ENCODE measurements around the gene MYH9.

MYH9 gene

DNA sequence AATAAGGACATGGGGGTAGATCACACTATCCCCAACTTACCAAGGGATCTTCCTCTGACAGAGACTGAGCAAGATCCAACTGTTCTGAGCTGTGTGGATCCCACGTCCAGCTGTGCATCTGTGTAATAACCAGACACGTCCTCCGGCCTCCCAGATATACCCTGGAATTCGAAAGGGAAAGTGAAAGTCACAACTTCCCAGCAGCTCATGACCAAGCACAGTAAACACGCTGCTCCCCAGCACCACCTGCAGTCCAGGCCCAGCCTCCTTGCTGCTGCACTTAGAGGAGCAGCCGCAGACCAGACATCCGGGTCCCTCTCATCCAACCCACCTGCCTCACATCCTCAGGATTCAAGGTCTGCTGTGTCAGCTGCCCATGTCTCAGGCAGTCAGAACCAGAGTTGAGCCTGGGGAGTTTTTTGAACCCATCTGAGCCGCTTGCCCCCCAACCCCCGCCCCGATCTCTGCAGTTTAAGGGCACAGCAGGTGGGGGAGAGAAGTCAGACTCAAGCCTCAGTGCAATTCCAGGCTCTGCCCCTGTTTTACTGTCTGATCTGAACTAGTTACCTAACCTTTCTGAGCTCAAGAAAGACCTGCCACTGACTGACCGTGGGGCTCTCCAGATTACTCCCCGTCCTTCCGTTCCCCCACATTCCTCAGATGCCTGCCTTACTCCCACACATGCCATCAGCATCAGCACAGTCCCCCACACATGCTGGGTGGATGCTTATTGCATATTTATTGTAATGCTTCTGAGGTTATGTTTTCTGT lies 148.2 kb downstream of the MYH9 start, which contains the start of gene APOL2 (continued):
- TF ChIP-seq, protein P1, sequence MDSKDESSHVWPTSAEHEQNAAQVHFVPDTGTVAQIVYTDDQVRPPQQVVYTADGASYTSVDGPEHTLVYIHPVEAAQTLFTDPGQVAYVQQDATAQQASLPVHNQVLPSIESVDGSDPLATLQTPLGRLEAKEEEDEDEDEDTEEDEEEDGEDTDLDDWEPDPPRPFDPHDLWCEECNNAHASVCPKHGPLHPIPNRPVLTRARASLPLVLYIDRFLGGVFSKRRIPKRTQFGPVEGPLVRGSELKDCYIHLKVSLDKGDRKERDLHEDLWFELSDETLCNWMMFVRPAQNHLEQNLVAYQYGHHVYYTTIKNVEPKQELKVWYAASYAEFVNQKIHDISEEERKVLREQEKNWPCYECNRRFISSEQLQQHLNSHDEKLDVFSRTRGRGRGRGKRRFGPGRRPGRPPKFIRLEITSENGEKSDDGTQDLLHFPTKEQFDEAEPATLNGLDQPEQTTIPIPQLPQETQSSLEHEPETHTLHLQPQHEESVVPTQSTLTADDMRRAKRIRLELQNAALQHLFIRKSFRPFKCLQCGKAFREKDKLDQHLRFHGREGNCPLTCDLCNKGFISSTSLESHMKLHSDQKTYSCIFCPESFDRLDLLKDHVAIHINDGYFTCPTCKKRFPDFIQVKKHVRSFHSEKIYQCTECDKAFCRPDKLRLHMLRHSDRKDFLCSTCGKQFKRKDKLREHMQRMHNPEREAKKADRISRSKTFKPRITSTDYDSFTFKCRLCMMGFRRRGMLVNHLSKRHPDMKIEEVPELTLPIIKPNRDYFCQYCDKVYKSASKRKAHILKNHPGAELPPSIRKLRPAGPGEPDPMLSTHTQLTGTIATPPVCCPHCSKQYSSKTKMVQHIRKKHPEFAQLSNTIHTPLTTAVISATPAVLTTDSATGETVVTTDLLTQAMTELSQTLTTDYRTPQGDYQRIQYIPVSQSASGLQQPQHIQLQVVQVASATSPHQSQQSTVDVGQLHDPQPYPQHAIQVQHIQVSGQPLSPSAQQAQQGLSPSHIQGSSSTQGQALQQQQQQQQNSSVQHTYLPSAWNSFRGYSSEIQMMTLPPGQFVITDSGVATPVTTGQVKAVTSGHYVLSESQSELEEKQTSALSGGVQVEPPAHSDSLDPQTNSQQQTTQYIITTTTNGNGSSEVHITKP (tag by site-specific recombination; IDR thresholded peaks at IDR 0.05): 0 out of 2 replicates have a peak, but pooled peaks have one; percentile 17
- TF ChIP-seq ZNF202 (tag by site-specific recombination; IDR thresholded peaks at IDR 0.05; ENCODE audit: borderline replicate concordance): no peak
- TF ChIP-seq ZNF473 (tag by site-specific recombination; IDR thresholded peaks at IDR 0.05): no peak
- no peak for TF ChIP-seq ZNF169 (tag by site-specific recombination; IDR thresholded peaks at IDR 0.05)
- TF ChIP-seq ZNF571 (tag by site-specific recombination; IDR thresholded peaks at IDR 0.05): no peak
- no peak for TF ChIP-seq ZNF239 (tag by site-specific recombination; IDR thresholded peaks at IDR 0.05)
- TF ChIP-seq, protein P2, sequence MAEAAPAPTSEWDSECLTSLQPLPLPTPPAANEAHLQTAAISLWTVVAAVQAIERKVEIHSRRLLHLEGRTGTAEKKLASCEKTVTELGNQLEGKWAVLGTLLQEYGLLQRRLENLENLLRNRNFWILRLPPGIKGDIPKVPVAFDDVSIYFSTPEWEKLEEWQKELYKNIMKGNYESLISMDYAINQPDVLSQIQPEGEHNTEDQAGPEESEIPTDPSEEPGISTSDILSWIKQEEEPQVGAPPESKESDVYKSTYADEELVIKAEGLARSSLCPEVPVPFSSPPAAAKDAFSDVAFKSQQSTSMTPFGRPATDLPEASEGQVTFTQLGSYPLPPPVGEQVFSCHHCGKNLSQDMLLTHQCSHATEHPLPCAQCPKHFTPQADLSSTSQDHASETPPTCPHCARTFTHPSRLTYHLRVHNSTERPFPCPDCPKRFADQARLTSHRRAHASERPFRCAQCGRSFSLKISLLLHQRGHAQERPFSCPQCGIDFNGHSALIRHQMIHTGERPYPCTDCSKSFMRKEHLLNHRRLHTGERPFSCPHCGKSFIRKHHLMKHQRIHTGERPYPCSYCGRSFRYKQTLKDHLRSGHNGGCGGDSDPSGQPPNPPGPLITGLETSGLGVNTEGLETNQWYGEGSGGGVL (tag by site-specific recombination; IDR thresholded peaks at IDR 0.05): no peak
- no peak for TF ChIP-seq ZBTB7A (tag by site-specific recombination; IDR thresholded peaks at IDR 0.05; ENCODE audit: low read depth)
- TF ChIP-seq, protein P3, sequence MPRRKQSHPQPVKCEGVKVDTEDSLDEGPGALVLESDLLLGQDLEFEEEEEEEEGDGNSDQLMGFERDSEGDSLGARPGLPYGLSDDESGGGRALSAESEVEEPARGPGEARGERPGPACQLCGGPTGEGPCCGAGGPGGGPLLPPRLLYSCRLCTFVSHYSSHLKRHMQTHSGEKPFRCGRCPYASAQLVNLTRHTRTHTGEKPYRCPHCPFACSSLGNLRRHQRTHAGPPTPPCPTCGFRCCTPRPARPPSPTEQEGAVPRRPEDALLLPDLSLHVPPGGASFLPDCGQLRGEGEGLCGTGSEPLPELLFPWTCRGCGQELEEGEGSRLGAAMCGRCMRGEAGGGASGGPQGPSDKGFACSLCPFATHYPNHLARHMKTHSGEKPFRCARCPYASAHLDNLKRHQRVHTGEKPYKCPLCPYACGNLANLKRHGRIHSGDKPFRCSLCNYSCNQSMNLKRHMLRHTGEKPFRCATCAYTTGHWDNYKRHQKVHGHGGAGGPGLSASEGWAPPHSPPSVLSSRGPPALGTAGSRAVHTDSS (tag by site-specific recombination; IDR thresholded peaks at IDR 0.05): no peak
- TF ChIP-seq, protein P4, sequence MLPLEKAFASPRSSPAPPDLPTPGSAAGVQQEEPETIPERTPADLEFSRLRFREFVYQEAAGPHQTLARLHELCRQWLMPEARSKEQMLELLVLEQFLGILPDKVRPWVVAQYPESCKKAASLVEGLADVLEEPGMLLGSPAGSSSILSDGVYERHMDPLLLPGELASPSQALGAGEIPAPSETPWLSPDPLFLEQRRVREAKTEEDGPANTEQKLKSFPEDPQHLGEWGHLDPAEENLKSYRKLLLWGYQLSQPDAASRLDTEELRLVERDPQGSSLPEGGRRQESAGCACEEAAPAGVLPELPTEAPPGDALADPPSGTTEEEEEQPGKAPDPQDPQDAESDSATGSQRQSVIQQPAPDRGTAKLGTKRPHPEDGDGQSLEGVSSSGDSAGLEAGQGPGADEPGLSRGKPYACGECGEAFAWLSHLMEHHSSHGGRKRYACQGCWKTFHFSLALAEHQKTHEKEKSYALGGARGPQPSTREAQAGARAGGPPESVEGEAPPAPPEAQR (tag by site-specific recombination; IDR thresholded peaks at IDR 0.05): no peak
- peak; percentile 45 for TF ChIP-seq ZNF654 (tag by site-specific recombination; IDR thresholded peaks at IDR 0.05; ENCODE audit: low read depth)
- TF ChIP-seq ZFP41 (tag by site-specific recombination; IDR thresholded peaks at IDR 0.05; ENCODE audit: borderline replicate concordance): no peak
- no peak for TF ChIP-seq ZNF138 (tag by site-specific recombination; IDR thresholded peaks at IDR 0.05; ENCODE audit: borderline replicate concordance)
- TF ChIP-seq, protein P5, sequence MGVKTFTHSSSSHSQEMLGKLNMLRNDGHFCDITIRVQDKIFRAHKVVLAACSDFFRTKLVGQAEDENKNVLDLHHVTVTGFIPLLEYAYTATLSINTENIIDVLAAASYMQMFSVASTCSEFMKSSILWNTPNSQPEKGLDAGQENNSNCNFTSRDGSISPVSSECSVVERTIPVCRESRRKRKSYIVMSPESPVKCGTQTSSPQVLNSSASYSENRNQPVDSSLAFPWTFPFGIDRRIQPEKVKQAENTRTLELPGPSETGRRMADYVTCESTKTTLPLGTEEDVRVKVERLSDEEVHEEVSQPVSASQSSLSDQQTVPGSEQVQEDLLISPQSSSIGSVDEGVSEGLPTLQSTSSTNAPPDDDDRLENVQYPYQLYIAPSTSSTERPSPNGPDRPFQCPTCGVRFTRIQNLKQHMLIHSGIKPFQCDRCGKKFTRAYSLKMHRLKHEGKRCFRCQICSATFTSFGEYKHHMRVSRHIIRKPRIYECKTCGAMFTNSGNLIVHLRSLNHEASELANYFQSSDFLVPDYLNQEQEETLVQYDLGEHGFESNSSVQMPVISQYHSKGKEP (tag by site-specific recombination; IDR thresholded peaks at IDR 0.05): peak; percentile 68; the same call in 1 of the 2 replicates
- TF ChIP-seq OVOL3 (tag by site-specific recombination; IDR thresholded peaks at IDR 0.05): no peak
- TF ChIP-seq ZNF112 (tag by site-specific recombination; IDR thresholded peaks at IDR 0.05): no peak
- peak; percentile 89 for TF ChIP-seq ZNF76 (tag by site-specific recombination; IDR thresholded peaks at IDR 0.05; ENCODE audit: borderline replicate concordance, low read depth)
- no peak for TF ChIP-seq ZNF623 (tag by site-specific recombination; IDR thresholded peaks at IDR 0.05)
- TF ChIP-seq MYNN (tag by site-specific recombination; IDR thresholded peaks at IDR 0.05; ENCODE audit: borderline replicate concordance): no peak
- TF ChIP-seq, protein P6, sequence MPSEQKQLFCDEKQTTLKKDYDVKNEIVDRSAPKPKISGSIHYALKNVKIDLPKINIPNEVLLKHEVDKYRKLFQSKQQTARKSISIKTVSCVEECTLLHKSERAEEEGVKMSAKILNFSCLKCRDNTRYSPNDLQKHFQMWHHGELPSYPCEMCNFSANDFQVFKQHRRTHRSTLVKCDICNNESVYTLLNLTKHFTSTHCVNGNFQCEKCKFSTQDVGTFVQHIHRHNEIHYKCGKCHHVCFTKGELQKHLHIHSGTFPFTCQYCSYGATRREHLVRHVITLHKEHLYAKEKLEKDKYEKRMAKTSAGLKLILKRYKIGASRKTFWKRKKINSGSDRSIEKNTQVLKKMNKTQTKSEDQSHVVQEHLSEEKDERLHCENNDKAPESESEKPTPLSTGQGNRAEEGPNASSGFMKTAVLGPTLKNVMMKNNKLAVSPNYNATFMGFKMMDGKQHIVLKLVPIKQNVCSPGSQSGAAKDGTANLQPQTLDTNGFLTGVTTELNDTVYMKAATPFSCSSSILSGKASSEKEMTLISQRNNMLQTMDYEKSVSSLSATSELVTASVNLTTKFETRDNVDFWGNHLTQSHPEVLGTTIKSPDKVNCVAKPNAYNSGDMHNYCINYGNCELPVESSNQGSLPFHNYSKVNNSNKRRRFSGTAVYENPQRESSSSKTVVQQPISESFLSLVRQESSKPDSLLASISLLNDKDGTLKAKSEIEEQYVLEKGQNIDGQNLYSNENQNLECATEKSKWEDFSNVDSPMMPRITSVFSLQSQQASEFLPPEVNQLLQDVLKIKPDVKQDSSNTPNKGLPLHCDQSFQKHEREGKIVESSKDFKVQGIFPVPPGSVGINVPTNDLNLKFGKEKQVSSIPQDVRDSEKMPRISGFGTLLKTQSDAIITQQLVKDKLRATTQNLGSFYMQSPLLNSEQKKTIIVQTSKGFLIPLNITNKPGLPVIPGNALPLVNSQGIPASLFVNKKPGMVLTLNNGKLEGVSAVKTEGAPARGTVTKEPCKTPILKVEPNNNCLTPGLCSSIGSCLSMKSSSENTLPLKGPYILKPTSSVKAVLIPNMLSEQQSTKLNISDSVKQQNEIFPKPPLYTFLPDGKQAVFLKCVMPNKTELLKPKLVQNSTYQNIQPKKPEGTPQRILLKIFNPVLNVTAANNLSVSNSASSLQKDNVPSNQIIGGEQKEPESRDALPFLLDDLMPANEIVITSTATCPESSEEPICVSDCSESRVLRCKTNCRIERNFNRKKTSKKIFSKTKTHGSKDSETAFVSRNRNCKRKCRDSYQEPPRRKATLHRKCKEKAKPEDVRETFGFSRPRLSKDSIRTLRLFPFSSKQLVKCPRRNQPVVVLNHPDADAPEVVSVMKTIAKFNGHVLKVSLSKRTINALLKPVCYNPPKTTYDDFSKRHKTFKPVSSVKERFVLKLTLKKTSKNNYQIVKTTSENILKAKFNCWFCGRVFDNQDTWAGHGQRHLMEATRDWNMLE (tag by site-specific recombination; conservative IDR thresholded peaks at IDR 0.05; ENCODE audit: low read depth): peak; percentile 42; the same call in 1 of the 2 replicates
- no peak for TF ChIP-seq ZNF501 (tag by site-specific recombination; IDR thresholded peaks at IDR 0.05)
- TF ChIP-seq, protein P7, sequence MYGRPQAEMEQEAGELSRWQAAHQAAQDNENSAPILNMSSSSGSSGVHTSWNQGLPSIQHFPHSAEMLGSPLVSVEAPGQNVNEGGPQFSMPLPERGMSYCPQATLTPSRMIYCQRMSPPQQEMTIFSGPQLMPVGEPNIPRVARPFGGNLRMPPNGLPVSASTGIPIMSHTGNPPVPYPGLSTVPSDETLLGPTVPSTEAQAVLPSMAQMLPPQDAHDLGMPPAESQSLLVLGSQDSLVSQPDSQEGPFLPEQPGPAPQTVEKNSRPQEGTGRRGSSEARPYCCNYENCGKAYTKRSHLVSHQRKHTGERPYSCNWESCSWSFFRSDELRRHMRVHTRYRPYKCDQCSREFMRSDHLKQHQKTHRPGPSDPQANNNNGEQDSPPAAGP (tag by site-specific recombination; IDR thresholded peaks at IDR 0.05): no peak

Measured in HEK293 (cell line).